ENCODE data around the gene NRXN3.
"Not testable (repeated sequence)": the region's sequence is repeated elsewhere in the genome, so short reads cannot be mapped to it uniquely, and the experiment has no call there.

Gene NRXN3

GRCh38 chr14:79758985-79759384, 1588.8 kb downstream of the NRXN3 start:
- no peak for DNase-seq (ENCODE audit: extremely low read depth, insufficient read length)
- Histone ChIP-seq H3K36me3 (ENCODE audit: control insufficient read depth, insufficient read depth, low read length) (no peaks in the 10 kb centered on the region), H3K4me3 (replicated peaks; ENCODE audit: low read depth, low read length) (no peak overlapping the region), H3K27me3 (replicated peaks; ENCODE audit: control insufficient read depth, insufficient read depth, low read length) (no peaks in the 10 kb centered on the region)
- TF ChIP-seq, protein P1, sequence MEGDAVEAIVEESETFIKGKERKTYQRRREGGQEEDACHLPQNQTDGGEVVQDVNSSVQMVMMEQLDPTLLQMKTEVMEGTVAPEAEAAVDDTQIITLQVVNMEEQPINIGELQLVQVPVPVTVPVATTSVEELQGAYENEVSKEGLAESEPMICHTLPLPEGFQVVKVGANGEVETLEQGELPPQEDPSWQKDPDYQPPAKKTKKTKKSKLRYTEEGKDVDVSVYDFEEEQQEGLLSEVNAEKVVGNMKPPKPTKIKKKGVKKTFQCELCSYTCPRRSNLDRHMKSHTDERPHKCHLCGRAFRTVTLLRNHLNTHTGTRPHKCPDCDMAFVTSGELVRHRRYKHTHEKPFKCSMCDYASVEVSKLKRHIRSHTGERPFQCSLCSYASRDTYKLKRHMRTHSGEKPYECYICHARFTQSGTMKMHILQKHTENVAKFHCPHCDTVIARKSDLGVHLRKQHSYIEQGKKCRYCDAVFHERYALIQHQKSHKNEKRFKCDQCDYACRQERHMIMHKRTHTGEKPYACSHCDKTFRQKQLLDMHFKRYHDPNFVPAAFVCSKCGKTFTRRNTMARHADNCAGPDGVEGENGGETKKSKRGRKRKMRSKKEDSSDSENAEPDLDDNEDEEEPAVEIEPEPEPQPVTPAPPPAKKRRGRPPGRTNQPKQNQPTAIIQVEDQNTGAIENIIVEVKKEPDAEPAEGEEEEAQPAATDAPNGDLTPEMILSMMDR (IDR thresholded peaks at IDR 0.05; ENCODE audit: insufficient read depth, low read length, poor library complexity, severe bottlenecking), result no peak

GRCh38 chr14:79764323-79764722, 1594.2 kb downstream of the NRXN3 start:
- Histone ChIP-seq H3K27me3 (replicated peaks; ENCODE audit: control insufficient read depth, insufficient read depth, low read length) (no peaks in the 10 kb centered on the region), H3K4me3 (replicated peaks; ENCODE audit: low read depth, low read length) (no peak overlapping the region), H3K36me3 (ENCODE audit: control insufficient read depth, insufficient read depth, low read length) (no peaks in the 10 kb centered on the region)
- TF ChIP-seq, protein P1 (IDR thresholded peaks at IDR 0.05; ENCODE audit: insufficient read depth, low read length, poor library complexity, severe bottlenecking), result no peak
- DNase-seq (ENCODE audit: extremely low read depth, insufficient read length), result no peak

DNA sequence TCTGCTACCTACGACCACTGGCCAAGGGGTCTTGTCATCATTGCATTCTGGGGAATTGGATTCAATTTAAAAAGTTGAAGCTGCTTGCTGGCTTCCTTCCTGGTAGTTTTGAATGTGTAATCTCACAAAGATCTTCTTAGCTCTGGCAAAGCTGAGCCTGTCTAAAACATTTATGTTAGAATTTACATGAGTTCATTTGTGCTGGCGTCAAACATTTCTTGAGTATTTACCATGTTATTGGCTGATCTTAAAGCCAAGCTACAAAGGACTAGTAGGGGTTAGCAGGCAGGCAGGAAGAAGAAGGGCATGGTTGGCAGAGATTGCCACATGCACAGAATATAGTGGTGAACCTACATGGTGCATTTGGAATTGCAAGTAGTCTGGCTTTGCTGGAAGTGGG, 1596.3 kb downstream of the NRXN3 start:
- TF ChIP-seq, protein P1 (IDR thresholded peaks at IDR 0.05; ENCODE audit: insufficient read depth, low read length, poor library complexity, severe bottlenecking), result no peak
- no peak for DNase-seq (ENCODE audit: extremely low read depth, insufficient read length)

GRCh38 chr14:79767251-79767650, 1597.1 kb downstream of the NRXN3 start:
- Histone ChIP-seq H3K36me3 (ENCODE audit: control insufficient read depth, insufficient read depth, low read length) (no peaks in the 10 kb centered on the region), H3K27me3 (replicated peaks; ENCODE audit: control insufficient read depth, insufficient read depth, low read length) (no peaks in the 10 kb centered on the region), H3K4me3 (replicated peaks; ENCODE audit: low read depth, low read length) (no peak overlapping the region)
- TF ChIP-seq, protein P1 (IDR thresholded peaks at IDR 0.05; ENCODE audit: insufficient read depth, low read length, poor library complexity, severe bottlenecking), result no peak
- DNase-seq (ENCODE audit: extremely low read depth, insufficient read length), result no peak

More for the DNA sequence above, 1596.3 kb downstream of the NRXN3 start:
- H3K27me3 ChIP-seq (replicated peaks; ENCODE audit: control insufficient read depth, insufficient read depth, low read length), result no peaks in the 10 kb centered on the region
- H3K36me3 ChIP-seq (ENCODE audit: control insufficient read depth, insufficient read depth, low read length), result no peaks in the 10 kb centered on the region
- H3K4me3 ChIP-seq (replicated peaks; ENCODE audit: low read depth, low read length), result no peak overlapping the region

GRCh38 chr14:79767721-79768120, 1597.5 kb downstream of the NRXN3 start:
- H3K27me3 ChIP-seq (replicated peaks; ENCODE audit: control insufficient read depth, insufficient read depth, low read length); H3K36me3 ChIP-seq (ENCODE audit: control insufficient read depth, insufficient read depth, low read length); H3K4me3 ChIP-seq (replicated peaks; ENCODE audit: low read depth, low read length); DNase-seq (ENCODE audit: extremely low read depth, insufficient read length): not testable (repeated sequence)

GRCh38 chr14:79781882-79782281, 1611.7 kb downstream of the NRXN3 start:
- TF ChIP-seq, protein P1 (IDR thresholded peaks at IDR 0.05; ENCODE audit: insufficient read depth, low read length, poor library complexity, severe bottlenecking), result no peak
- Histone ChIP-seq H3K4me3 (replicated peaks; ENCODE audit: low read depth, low read length) (no peak overlapping the region), H3K27me3 (replicated peaks; ENCODE audit: control insufficient read depth, insufficient read depth, low read length) (no peaks in the 10 kb centered on the region), H3K36me3 (ENCODE audit: control insufficient read depth, insufficient read depth, low read length) (no peaks in the 10 kb centered on the region)
- DNase-seq (ENCODE audit: extremely low read depth, insufficient read length), result no peak

Data from GM06990 (cell line).